HepG2 (cell line): ENCODE results near the gene ZBTB32. TPM values are rescaled to one million over a fixed set of nuclear protein-coding genes. Genes with fewer than 3 reads are reported as not detected.

ENCODE experiments used
- CENPX ChIP-seq: sonication (generic); formaldehyde crosslinking; IDR thresholded peaks from 2 replicates; pipeline ENCODE4 v1.9.0; 2021; ENCODE audit warnings: mild to moderate bottlenecking, missing genetic modification reagents, moderate library complexity
- ESRRA ChIP-seq: sonication (generic); formaldehyde crosslinking; IDR thresholded peaks from 2 replicates; pipeline ENCODE4 v1.5.1; 2020; ENCODE audit warnings: mild to moderate bottlenecking, low read depth, missing genetic modification reagents
- GTF2F1 ChIP-seq: fragments of 150-350 bp; IDR thresholded peaks from 2 replicates; pipeline ENCODE4 v1.6.1; 2014; ENCODE audit warnings: low read length
- HNF4A ChIP-seq: sonication (generic); formaldehyde crosslinking; IDR thresholded peaks from 2 replicates; pipeline ENCODE4 v1.4.0; 2020; ENCODE audit warnings: missing genetic modification reagents
- NCOA1 ChIP-seq: sonication (generic); formaldehyde crosslinking; IDR thresholded peaks from 2 replicates; pipeline ENCODE4 v1.9.0; 2021; ENCODE audit warnings: missing genetic modification reagents
- POLR2A ChIP-seq, 2 experiments: IDR thresholded peaks; 2 replicates each; pipeline ENCODE4 v1.6.1; 2011; ENCODE audit warnings: low read depth in 2 of 2, low read length in 2 of 2, mild to moderate bottlenecking in 1 of 2, moderate library complexity in 1 of 2; ENCODE audit not compliant: insufficient read depth in 1 of 2
- SPEN ChIP-seq: sonication (generic); formaldehyde crosslinking; IDR thresholded peaks from 2 replicates; pipeline ENCODE4 v1.5.1; 2020; ENCODE audit warnings: low read depth, mild to moderate bottlenecking, missing genetic modification reagents
- TIGD3 ChIP-seq: sonication (generic); formaldehyde crosslinking; IDR thresholded peaks from 2 replicates; pipeline ENCODE4 v1.5.1; 2020; ENCODE audit warnings: mild to moderate bottlenecking, missing genetic modification reagents, borderline replicate concordance
- ZBTB21 ChIP-seq: sonication (generic); formaldehyde crosslinking; IDR thresholded peaks from 2 replicates; pipeline ENCODE4 v1.4.0; 2020; ENCODE audit warnings: missing genetic modification reagents
- ZFP36L1 ChIP-seq: sonication (generic); formaldehyde crosslinking; IDR thresholded peaks from 2 replicates; pipeline ENCODE4 v1.8.0; 2022; ENCODE audit warnings: mild to moderate bottlenecking, missing genetic modification reagents, moderate library complexity
- polyA plus RNA-seq, 8 experiments: library from polyadenylated mRNA; depleted of rRNA in 3 of 8; stranded (reverse) in 7 of 8; unstranded in 1 of 8; fragments of >200 nt; fragmentation: Illumina TruSeq in 4 of 8; extraction: Trizol in 4 of 8; gene quantifications; 2 replicates each; pipeline versions ENCODE4 v1.2.1 to v1.2.3, GENCODE V29; 2011 to 2016; ENCODE audit warnings: low read depth in 4 of 8, missing spikeins in 1 of 8, mixed read lengths in 1 of 8; ENCODE audit not compliant: insufficient read depth in 1 of 8
- total RNA-seq, 5 experiments: library from RNA; depleted of rRNA; stranded (reverse); fragments of >200 nt; fragmentation: Illumina TruSeq; extraction: Trizol; gene quantifications; 2 replicates each; pipeline ENCODE4 v1.2.3, GENCODE V29; 2016; ENCODE audit warnings: low read depth in 1 of 5
- TF ChIP-seq, protein P1 (sequence below): sonication (generic); formaldehyde crosslinking; IDR thresholded peaks from one replicate; pipeline ENCODE4 v1.5.1; 2020; ENCODE audit warnings: mild to moderate bottlenecking, missing genetic modification reagents; ENCODE audit errors: not compliant biosample characterization
- TF ChIP-seq, protein P2 (sequence below): IDR thresholded peaks from 2 replicates; pipeline ENCODE4 v1.6.1; 2016
- TF ChIP-seq, protein P3 (sequence below): IDR thresholded peaks from 2 replicates; pipeline ENCODE4 v1.6.1; 2012; ENCODE audit warnings: low read length, improper control_type of control experiment

ZBTB32 gene
- total and polyA plus RNA-seq, 2 of the 13 experiments (the other 11 are each of a cell fraction or from before 2014, with no cell fraction given) = not detected

DNA sequence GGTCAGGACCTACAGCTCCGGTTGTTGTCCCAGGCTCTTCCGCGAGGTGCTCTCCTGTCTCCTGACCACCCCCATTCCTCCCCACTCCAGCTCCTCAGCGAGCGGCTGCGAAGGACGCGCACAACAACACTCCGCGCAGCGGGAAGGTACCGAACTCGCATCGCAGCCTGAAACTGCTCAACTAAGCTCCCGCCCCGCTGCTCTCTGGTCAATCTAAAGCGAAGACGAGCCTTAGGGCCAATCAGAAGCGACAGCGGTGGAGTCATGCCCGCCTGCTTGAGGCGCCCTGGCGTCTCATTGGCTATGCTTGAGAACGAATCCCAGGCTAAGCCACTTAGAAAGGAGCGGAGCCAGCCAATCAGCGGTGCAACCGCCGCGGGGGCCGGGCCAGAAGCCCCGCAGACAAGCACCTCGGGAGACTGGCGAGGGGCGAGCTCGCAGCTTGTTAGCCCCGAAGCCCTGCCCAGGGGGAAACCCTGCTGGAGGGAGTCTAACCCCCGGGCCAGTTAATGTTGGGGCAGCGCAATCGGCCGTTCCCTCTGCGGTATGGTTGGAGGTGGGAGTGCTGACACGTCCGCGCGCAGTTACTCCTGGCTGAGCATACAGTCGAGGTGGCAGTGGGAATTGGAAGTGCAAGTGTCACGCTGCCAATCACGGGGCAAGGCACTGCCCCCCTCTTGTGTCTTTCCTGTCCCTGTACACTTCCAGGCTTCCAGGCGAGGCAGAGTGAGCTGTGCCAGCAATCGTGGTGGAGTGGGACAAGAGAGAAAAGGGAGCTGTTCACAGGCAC is 1.9 kb upstream of the ZBTB32 start (continued):
- TF ChIP-seq, protein P1, sequence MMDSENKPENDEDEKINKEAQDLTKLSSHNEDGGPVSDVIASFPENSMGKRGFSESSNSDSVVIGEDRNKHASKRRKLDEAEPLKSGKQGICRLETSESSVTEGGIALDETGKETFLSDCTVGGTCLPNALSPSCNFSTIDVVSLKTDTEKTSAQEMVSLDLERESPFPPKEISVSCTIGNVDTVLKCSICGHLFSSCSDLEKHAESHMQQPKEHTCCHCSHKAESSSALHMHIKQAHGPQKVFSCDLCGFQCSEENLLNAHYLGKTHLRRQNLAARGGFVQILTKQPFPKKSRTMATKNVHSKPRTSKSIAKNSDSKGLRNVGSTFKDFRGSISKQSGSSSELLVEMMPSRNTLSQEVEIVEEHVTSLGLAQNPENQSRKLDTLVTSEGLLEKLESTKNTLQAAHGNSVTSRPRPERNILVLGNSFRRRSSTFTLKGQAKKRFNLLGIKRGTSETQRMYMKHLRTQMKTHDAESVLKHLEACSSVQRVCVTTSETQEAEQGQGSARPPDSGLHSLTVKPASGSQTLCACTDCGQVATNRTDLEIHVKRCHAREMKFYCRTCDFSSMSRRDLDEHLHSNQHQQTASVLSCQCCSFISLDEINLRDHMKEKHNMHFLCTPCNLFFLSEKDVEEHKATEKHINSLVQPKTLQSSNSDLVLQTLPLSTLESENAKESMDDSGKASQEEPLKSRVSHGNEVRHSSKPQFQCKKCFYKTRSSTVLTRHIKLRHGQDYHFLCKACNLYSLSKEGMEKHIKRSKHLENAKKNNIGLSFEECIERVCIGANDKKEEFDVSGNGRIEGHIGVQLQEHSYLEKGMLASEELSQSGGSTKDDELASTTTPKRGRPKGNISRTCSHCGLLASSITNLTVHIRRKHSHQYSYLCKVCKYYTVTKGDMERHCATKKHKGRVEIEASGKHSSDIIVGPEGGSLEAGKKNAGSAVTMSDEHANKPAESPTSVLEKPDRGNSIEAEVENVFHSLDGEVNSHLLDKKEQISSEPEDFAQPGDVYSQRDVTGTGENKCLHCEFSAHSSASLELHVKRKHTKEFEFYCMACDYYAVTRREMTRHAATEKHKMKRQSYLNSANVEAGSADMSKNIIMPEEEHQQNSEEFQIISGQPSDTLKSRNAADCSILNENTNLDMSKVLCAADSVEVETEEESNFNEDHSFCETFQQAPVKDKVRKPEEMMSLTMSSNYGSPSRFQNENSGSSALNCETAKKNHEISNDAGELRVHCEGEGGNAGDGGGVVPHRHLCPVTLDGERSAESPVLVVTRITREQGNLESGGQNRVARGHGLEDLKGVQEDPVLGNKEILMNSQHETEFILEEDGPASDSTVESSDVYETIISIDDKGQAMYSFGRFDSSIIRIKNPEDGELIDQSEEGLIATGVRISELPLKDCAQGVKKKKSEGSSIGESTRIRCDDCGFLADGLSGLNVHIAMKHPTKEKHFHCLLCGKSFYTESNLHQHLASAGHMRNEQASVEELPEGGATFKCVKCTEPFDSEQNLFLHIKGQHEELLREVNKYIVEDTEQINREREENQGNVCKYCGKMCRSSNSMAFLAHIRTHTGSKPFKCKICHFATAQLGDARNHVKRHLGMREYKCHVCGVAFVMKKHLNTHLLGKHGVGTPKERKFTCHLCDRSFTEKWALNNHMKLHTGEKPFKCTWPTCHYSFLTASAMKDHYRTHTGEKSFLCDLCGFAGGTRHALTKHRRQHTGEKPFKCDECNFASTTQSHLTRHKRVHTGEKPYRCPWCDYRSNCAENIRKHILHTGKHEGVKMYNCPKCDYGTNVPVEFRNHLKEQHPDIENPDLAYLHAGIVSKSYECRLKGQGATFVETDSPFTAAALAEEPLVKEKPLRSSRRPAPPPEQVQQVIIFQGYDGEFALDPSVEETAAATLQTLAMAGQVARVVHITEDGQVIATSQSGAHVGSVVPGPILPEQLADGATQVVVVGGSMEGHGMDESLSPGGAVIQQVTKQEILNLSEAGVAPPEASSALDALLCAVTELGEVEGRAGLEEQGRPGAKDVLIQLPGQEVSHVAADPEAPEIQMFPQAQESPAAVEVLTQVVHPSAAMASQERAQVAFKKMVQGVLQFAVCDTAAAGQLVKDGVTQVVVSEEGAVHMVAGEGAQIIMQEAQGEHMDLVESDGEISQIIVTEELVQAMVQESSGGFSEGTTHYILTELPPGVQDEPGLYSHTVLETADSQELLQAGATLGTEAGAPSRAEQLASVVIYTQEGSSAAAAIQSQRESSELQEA = peak; percentile 39
- no peak; the same call in 1 of the 2 replicates for TF ChIP-seq SPEN (CRISPR knock-in tag)
- no peak for TF ChIP-seq HNF4A (CRISPR knock-in tag)
- TF ChIP-seq GTF2F1 = no peak
- no peak for TF ChIP-seq TIGD3 (CRISPR knock-in tag)
- TF ChIP-seq ZFP36L1 = no peak
- no peak for TF ChIP-seq CENPX (CRISPR knock-in tag)
- TF ChIP-seq, protein P2, sequence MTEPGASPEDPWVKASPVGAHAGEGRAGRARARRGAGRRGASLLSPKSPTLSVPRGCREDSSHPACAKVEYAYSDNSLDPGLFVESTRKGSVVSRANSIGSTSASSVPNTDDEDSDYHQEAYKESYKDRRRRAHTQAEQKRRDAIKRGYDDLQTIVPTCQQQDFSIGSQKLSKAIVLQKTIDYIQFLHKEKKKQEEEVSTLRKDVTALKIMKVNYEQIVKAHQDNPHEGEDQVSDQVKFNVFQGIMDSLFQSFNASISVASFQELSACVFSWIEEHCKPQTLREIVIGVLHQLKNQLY = no peak
- no peak for TF ChIP-seq ESRRA
- TF ChIP-seq, protein P3, sequence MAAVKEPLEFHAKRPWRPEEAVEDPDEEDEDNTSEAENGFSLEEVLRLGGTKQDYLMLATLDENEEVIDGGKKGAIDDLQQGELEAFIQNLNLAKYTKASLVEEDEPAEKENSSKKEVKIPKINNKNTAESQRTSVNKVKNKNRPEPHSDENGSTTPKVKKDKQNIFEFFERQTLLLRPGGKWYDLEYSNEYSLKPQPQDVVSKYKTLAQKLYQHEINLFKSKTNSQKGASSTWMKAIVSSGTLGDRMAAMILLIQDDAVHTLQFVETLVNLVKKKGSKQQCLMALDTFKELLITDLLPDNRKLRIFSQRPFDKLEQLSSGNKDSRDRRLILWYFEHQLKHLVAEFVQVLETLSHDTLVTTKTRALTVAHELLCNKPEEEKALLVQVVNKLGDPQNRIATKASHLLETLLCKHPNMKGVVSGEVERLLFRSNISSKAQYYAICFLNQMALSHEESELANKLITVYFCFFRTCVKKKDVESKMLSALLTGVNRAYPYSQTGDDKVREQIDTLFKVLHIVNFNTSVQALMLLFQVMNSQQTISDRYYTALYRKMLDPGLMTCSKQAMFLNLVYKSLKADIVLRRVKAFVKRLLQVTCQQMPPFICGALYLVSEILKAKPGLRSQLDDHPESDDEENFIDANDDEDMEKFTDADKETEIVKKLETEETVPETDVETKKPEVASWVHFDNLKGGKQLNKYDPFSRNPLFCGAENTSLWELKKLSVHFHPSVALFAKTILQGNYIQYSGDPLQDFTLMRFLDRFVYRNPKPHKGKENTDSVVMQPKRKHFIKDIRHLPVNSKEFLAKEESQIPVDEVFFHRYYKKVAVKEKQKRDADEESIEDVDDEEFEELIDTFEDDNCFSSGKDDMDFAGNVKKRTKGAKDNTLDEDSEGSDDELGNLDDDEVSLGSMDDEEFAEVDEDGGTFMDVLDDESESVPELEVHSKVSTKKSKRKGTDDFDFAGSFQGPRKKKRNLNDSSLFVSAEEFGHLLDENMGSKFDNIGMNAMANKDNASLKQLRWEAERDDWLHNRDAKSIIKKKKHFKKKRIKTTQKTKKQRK = peak; percentile 80
- peak in 1 of 2 experiments; percentile 79; a peak in 2 of 4 replicates for TF ChIP-seq POLR2A (IDR thresholded peaks at IDR 0.05; ENCODE audit: insufficient read depth in 1 of 2, low read depth in 2 of 2, low read length in 2 of 2)
- no peak for TF ChIP-seq ZBTB21 (CRISPR knock-in tag)
- no peak for TF ChIP-seq NCOA1 (CRISPR knock-in tag)
